ENCODE results near the gene RFPL1. TPM values are rescaled to one million over a fixed set of nuclear protein-coding genes. Genes with fewer than 3 reads are reported as not detected.

Gene RFPL1
- total and polyA plus RNA-seq, 2 of the 13 experiments (the other 11 are each of a cell fraction or from before 2014, with no cell fraction given) = not detected

DNA sequence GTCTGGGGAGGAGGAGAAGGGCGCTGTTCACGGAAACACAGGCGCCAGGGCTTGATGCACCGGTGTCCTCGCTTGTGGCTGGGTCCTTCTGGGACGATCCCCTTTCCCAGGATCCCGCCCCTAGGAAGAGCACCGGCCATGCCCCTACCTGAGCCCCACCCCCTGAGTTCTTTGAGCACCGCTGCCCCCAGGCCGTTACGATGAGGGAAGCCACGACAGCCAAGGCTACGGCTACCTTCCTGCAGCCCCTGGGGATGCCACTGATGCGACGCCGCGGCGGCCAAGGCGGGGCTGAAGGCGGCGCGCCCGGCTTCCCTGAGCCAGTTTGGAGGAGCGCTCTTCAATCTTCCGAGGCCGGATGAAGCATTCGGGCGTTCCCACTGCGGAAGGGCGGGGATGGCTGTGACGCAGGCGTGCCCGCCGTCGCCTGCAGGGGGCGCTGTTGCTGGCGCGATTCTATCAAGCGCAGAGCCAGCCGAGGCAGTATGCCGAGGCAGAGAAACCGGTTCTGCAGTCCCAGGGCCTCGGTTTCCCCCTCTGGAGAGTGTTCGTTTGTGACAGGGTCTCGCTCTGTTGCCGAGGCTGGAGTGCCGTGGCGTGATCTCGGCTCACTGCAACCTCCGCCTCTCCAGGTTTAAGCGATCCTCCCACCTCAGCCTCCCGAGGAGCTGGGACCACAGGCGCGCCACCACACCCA is 31.9 kb downstream of the RFPL1 start (continued):
- TF ChIP-seq, protein P1, sequence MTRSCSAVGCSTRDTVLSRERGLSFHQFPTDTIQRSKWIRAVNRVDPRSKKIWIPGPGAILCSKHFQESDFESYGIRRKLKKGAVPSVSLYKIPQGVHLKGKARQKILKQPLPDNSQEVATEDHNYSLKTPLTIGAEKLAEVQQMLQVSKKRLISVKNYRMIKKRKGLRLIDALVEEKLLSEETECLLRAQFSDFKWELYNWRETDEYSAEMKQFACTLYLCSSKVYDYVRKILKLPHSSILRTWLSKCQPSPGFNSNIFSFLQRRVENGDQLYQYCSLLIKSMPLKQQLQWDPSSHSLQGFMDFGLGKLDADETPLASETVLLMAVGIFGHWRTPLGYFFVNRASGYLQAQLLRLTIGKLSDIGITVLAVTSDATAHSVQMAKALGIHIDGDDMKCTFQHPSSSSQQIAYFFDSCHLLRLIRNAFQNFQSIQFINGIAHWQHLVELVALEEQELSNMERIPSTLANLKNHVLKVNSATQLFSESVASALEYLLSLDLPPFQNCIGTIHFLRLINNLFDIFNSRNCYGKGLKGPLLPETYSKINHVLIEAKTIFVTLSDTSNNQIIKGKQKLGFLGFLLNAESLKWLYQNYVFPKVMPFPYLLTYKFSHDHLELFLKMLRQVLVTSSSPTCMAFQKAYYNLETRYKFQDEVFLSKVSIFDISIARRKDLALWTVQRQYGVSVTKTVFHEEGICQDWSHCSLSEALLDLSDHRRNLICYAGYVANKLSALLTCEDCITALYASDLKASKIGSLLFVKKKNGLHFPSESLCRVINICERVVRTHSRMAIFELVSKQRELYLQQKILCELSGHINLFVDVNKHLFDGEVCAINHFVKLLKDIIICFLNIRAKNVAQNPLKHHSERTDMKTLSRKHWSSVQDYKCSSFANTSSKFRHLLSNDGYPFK (CRISPR knock-in tag; IDR thresholded peaks at IDR 0.05; ENCODE audit: borderline replicate concordance) = peak; percentile 43; the same call in 1 of the 2 replicates
- TF ChIP-seq ZNF431 (CRISPR knock-in tag; IDR thresholded peaks at IDR 0.05; ENCODE audit: borderline replicate concordance, low read depth) = no peak

DNA sequence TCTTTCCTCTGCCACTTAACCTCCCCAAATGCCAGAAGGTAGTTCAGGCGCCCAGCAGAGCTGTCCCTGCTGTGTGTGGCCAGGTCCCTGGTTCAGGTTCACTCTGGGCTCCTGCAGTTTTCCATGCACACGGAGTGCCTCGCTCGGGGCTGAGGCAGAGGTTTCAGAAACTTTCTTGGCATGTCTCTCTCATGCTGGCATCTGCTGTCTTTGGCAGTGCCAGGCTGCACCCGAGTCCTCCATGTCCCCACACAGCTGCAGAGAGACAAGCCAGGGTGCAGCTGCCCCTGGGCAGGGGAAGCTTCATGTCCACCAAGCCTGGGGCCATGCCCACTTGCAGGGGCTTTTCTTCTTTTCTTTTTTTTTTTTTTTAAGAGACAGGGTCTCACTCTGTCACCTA is 34.6 kb downstream of the RFPL1 start:
- Histone ChIP-seq H3K4me2 (ENCODE audit: low read depth, low read length) (no peak overlapping the region), H3K4me3 (replicated peaks in 1 of 3; ENCODE audit: insufficient read depth in 1 of 3, low read depth in 2 of 3, low read length in 3 of 3) (no peak overlapping the region), H4K20me1 (ENCODE audit: insufficient read depth, low read length) (no peaks in the 10 kb centered on the region), H3K27ac (ENCODE audit: extremely low read length, insufficient read depth, low read length) (no peak overlapping the region), H3K79me2 (ENCODE audit: insufficient read depth, low read length) (no peaks in the 10 kb centered on the region), H3K9ac (ENCODE audit: insufficient read depth, low read depth, low read length) (no peak overlapping the region), H3K4me1 (ENCODE audit: insufficient read depth, low read length) (peaks cover 11% of the 10 kb centered on the region; the same call in 1 of the 2 replicates), H2AFZ (ENCODE audit: low read length) (no peak overlapping the region), H3K27me3 (ENCODE audit: control insufficient read depth in 1 of 2, insufficient read depth in 2 of 2, low read length in 2 of 2) (peaks cover 17 to 65% of the 10 kb centered on the region in 2 experiments), H3K9me3 (ENCODE audit: low read length) (no peaks in the 10 kb centered on the region), H3K36me3 (replicated peaks in 1 of 2; ENCODE audit: control insufficient read depth in 1 of 2, insufficient read depth in 2 of 2, low read length in 2 of 2) (no peaks in the 10 kb centered on the region)
- WGBS (ENCODE audit: low lambda C conversion rate) = 0% methylated on average over 3 of the region's 5 CpGs
- ChIA-PET CTCF (ENCODE audit: low intra/inter-chr PET ratio, low total read pairs) (no interaction called here), POLR2A (no interaction called here)
- in situ Hi-C loops (cut with HindIII; ENCODE audit: extremely low pct_ligation_motif_present, low pct_unique_long_range_greater_than_20kb) = no loop called here
- DNase-seq (ENCODE audit: low spot score) = no peak
- intact Hi-C loops (cut with micrococcal nuclease; ENCODE audit: unreplicated experiment) = no loop called here
- no peak for FAIRE-seq
- no peak for ATAC-seq
- BruUV-seq (replicated peaks) = no TSS peak
- TF ChIP-seq, protein P2, sequence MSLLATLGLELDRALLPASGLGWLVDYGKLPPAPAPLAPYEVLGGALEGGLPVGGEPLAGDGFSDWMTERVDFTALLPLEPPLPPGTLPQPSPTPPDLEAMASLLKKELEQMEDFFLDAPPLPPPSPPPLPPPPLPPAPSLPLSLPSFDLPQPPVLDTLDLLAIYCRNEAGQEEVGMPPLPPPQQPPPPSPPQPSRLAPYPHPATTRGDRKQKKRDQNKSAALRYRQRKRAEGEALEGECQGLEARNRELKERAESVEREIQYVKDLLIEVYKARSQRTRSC (CRISPR knock-in tag; IDR thresholded peaks at IDR 0.05; ENCODE audit: low read depth) = no peak
- TF ChIP-seq SRSF4 (IDR thresholded peaks at IDR 0.05; ENCODE audit: low read depth, low read length, poor library complexity, severe bottlenecking) = no peak
- TF ChIP-seq HES4 (CRISPR knock-in tag; IDR thresholded peaks at IDR 0.05; ENCODE audit: borderline replicate concordance) = no peak
- TF ChIP-seq ZNF530 (CRISPR knock-in tag; IDR thresholded peaks at IDR 0.05; ENCODE audit: low read depth) = no peak
- TF ChIP-seq MBD4 (IDR thresholded peaks at IDR 0.05; ENCODE audit: borderline replicate concordance, low read length) = no peak
- TF ChIP-seq SMYD3 (CRISPR knock-in tag; IDR thresholded peaks at IDR 0.05) = no peak
- no peak for TF ChIP-seq HDAC1 (CRISPR knock-in tag; IDR thresholded peaks at IDR 0.05)
- no peak for TF ChIP-seq ATF7 (IDR thresholded peaks at IDR 0.05)
- no peak for TF ChIP-seq ATF7 (CRISPR knock-in tag; IDR thresholded peaks at IDR 0.05)
- TF ChIP-seq, protein P3, sequence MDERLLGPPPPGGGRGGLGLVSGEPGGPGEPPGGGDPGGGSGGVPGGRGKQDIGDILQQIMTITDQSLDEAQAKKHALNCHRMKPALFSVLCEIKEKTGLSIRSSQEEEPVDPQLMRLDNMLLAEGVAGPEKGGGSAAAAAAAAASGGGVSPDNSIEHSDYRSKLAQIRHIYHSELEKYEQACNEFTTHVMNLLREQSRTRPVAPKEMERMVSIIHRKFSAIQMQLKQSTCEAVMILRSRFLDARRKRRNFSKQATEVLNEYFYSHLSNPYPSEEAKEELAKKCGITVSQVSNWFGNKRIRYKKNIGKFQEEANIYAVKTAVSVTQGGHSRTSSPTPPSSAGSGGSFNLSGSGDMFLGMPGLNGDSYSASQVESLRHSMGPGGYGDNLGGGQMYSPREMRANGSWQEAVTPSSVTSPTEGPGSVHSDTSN (CRISPR knock-in tag; IDR thresholded peaks at IDR 0.05) = no peak
- TF ChIP-seq IKZF1 (IDR thresholded peaks at IDR 0.05) = no peak
- TF ChIP-seq, protein P4, sequence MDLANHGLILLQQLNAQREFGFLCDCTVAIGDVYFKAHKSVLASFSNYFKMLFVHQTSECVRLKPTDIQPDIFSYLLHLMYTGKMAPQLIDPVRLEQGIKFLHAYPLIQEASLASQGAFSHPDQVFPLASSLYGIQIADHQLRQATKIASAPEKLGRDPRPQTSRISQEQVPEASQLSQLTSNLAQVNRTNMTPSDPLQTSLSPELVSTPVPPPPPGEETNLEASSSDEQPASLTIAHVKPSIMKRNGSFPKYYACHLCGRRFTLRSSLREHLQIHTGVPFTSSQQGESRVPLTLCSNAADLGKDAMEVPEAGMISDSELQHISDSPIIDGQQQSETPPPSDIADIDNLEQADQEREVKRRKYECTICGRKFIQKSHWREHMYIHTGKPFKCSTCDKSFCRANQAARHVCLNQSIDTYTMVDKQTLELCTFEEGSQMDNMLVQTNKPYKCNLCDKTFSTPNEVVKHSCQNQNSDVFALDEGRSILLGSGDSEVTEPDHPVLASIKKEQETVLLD (CRISPR knock-in tag; IDR thresholded peaks at IDR 0.05; ENCODE audit: low read depth) = no peak
- no peak for TF ChIP-seq NR1H2 (CRISPR knock-in tag; IDR thresholded peaks at IDR 0.05; ENCODE audit: borderline replicate concordance, low read depth)
- no peak for TF ChIP-seq HMG20A (CRISPR knock-in tag; IDR thresholded peaks at IDR 0.05; ENCODE audit: borderline replicate concordance)
- no peak for TF ChIP-seq ZNF563 (CRISPR knock-in tag; IDR thresholded peaks at IDR 0.05)
- no peak for TF ChIP-seq CAMTA2 (CRISPR knock-in tag; IDR thresholded peaks at IDR 0.05; ENCODE audit: borderline replicate concordance)
